ENCODE results near the gene KCNQ1.

The KCNQ1 gene

DNA sequence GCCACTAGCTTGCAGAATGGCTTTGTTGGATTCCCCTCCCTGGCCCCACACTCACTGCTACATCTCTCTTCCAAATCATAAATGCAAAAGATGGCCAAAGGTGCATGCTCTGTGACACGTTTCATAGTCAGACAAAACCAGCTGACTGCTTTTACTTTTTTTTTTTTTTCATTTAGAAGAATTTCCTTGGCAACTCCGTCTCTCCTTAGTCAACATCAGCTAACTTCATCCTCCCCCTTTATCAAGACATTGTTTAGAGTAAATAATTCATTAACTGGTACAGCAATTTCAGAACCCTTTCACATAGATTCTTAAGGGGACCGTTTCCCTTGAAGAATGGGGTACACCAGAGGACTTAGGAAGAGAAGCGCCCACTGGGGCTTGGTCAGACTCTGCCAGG is 239.0 kb downstream of the KCNQ1 start:
- TF ChIP-seq CTCF (IDR thresholded peaks at IDR 0.05; ENCODE audit: insufficient read depth, missing control alignments), result no peak
- FAIRE-seq, result no peak
- no peak for DNase-seq (ENCODE audit: insufficient read length, low spot score)

DNA sequence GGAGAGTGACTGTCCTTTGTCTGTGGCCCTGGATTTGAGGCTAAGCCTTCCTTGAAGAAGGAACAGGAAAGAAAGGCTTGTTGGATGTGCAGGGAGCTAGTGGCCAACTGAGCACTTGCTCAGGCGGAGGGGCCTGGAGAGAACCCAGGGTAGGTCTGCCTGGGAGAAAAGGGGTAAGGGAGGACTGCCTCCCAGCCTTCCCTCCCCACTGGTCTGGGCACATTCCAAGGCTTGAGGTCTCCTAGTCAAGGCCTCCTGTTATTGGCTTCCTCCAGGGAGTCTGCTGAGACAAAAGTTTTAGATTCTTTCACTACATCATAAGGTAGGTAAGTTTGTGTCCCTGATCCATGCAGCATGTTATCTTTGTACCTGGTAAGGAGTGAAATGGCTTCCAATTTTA is 239.8 kb downstream of the KCNQ1 start:
- no peak for TF ChIP-seq CTCF (IDR thresholded peaks at IDR 0.05; ENCODE audit: insufficient read depth, missing control alignments)
- FAIRE-seq (no peak), DNase-seq (ENCODE audit: insufficient read length, low spot score) (no peak)

DNA sequence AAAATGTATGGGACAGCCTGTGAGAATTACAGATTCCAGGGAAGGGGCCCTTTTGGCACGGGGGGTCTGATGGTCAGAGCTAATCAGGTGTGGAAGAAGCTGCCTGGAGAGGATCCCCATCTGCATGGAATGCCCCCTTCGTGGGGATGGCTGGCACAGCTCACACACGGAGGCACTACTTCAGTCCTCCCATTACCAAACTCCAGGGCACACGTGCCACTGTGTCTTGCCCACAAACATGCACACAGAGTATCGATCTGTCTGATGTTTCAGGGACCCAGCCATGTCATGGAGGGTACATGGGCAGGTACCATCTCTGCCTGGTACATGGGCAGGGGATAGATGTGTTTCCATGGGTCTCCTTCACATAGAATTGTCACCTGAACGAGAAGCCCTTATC is 240.2 kb downstream of the KCNQ1 start:
- DNase-seq (ENCODE audit: insufficient read length, low spot score) (no peak), FAIRE-seq (no peak)
- TF ChIP-seq CTCF (IDR thresholded peaks at IDR 0.05; ENCODE audit: insufficient read depth, missing control alignments), result no peak

GRCh38 chr11:2685566-2686359 is 241.0 kb downstream of the KCNQ1 start:
- no peak for FAIRE-seq
- TF ChIP-seq CTCF (IDR thresholded peaks at IDR 0.05; ENCODE audit: insufficient read depth, missing control alignments), result no peak
- DNase-seq (ENCODE audit: insufficient read length, low spot score), result no peak

DNA sequence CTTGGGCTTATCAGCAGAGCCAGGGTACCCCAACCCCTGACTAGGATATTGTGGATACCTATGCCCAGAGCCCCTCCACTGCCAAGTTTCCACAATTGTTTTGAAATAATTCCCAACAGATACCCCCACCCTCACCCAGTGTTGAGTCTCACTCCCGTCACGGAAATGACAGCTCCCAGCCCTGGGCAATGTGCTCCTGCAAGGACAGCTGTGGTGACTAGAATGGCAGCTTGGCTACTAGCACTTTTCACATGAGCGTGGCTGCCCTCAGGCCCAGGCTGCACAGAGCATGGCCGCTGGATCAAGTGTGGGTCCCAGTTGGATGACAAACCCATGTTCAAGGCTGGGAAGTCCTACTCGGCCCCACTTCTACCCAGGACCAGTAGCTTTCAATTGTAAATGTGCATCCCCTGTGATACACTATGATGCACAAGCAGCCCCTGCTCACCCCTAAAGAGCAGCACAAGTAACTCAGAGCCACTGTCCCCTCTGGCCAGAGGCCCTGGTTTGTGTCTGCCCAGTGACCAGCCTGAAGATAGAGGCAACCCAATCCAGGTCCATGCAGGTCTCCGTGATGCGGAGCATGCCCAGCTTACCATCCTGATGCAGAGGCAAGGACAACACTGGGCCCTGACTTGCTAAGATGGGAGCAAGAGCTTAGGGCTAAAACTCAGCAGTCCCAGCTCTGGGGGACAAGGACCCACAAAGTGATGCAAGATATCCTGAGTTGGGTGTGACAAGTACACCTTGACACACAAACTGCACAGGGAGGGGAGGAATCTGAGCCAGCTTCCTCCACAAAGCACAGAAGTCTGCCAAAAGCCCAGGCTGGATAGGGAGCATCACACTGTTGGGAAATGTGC is 241.8 kb downstream of the KCNQ1 start:
- FAIRE-seq (no peak), DNase-seq (ENCODE audit: insufficient read length, low spot score) (no peak)
- no peak for TF ChIP-seq CTCF (IDR thresholded peaks at IDR 0.05; ENCODE audit: insufficient read depth, missing control alignments)

DNA sequence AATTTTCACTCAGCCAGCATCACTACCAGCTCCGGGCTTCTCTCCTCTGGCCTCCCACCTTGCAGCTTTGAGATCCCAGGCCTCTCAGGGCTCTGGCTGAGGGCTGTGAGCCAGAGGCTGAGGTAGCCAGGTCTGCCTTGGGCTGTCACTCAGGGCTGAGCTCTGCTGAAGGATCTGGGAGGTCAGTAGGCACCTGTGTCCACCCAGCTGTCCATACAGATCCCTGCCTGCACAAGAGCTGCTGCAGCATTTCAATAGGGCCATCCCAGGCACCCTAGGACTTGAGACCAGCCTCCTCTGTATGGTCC is 242.4 kb downstream of the KCNQ1 start:
- DNase-seq (ENCODE audit: insufficient read length, low spot score), result no peak
- no peak for TF ChIP-seq CTCF (IDR thresholded peaks at IDR 0.05; ENCODE audit: insufficient read depth, missing control alignments)
- FAIRE-seq, result no peak

- no peak for FAIRE-seq
Observed at GRCh38 chr11:2687782-2688191, 243.0 kb downstream of the KCNQ1 start.

More at GRCh38 chr11:2687782-2688191, 243.0 kb downstream of the KCNQ1 start:
- DNase-seq (ENCODE audit: insufficient read length, low spot score), result no peak
- no peak for TF ChIP-seq CTCF (IDR thresholded peaks at IDR 0.05; ENCODE audit: insufficient read depth, missing control alignments)
